ENCODE data around the gene PTX4.

PTX4 gene

DNA sequence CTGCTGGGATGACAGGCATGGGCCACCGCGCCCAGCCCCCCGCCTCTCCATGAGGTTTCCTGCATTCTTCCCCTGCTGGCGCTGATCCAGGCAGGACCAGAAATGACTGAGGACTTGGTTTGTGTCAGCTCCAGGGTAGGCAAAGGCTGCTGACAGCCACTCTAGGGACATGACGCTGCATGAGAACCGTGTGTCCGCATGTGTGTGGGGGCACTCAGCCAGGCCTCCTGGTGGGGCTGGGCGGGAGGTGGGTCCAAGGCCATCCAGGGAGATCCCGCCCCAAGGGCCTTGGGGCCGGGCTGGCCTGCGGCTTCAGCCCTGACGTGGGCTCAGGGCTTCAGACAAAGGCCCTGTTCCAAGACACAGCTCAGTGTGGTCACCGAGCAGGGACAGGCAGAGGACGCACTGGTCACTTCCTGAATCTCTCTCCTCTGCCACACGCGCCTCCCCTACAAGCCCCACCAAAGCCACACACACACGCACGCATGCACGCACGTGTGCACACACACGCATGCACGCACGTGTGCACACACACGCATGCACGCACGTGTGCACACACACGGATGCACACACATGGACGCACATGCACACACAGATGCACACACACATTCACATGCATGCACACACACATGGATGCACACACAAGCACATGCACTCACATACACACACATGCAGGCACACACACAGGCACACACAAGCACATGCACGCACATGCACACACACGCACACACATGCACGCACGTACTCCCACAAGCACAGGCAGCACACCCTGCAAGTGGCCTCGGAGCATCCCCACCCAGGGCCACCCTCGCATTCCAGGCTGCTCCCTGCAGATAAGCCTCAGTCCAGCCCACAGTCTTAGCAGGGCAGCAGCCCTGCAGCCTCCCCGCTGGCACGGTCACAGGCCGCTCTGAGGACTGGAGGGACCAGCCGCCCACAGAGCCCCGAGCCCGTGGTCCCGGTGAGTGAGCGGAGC, 39.4 kb upstream of the PTX4 start:
- TF ChIP-seq YY1 (IDR thresholded peaks at IDR 0.05; ENCODE audit: low read depth) (no peak), FOXM1 (IDR thresholded peaks at IDR 0.05; ENCODE audit: borderline replicate concordance, low read depth) (no peak), ZBTB7A (IDR thresholded peaks at IDR 0.05; ENCODE audit: low read depth) (no peak), TCF12 (IDR thresholded peaks at IDR 0.05; ENCODE audit: low read depth) (no peak), CEBPB (IDR thresholded peaks at IDR 0.05) (no peak), MAX (IDR thresholded peaks at IDR 0.05) (no peak), TEAD4 (IDR thresholded peaks at IDR 0.05) (no peak), NFIC (IDR thresholded peaks at IDR 0.05) (no peak), CREB1 (IDR thresholded peaks at IDR 0.05; ENCODE audit: low read depth) (no peak), RAD21 (IDR thresholded peaks at IDR 0.05; ENCODE audit: low read depth) (no peak), TAF1 (IDR thresholded peaks at IDR 0.05; ENCODE audit: low read depth) (no peak), EP300 (IDR thresholded peaks at IDR 0.05; ENCODE audit: borderline replicate concordance) (no peak)

GRCh38 chr16:1526608-1527555, 38.1 kb upstream of the PTX4 start:
- TF ChIP-seq FOXM1 (IDR thresholded peaks at IDR 0.05; ENCODE audit: borderline replicate concordance, low read depth) (no peak), REST (IDR thresholded peaks at IDR 0.05; ENCODE audit: low read depth) (no peak), TAF1 (IDR thresholded peaks at IDR 0.05; ENCODE audit: low read depth) (no peak)

- no peak for TF ChIP-seq EGR1 (IDR thresholded peaks at IDR 0.05)
- no peak for TF ChIP-seq CREB1 (IDR thresholded peaks at IDR 0.05; ENCODE audit: low read depth)
- no peak for TF ChIP-seq RAD21 (IDR thresholded peaks at IDR 0.05; ENCODE audit: low read depth)
- no peak for TF ChIP-seq NFIC (IDR thresholded peaks at IDR 0.05)
- TF ChIP-seq MAX (IDR thresholded peaks at IDR 0.05): no peak
- TF ChIP-seq CEBPB (IDR thresholded peaks at IDR 0.05): no peak
- no peak for TF ChIP-seq YY1 (IDR thresholded peaks at IDR 0.05; ENCODE audit: low read depth)
- no peak for TF ChIP-seq EP300 (IDR thresholded peaks at IDR 0.05; ENCODE audit: borderline replicate concordance)
- TF ChIP-seq REST (IDR thresholded peaks at IDR 0.05; ENCODE audit: low read depth): no peak
- no peak for TF ChIP-seq FOXM1 (IDR thresholded peaks at IDR 0.05; ENCODE audit: borderline replicate concordance, low read depth)
- TF ChIP-seq ZBTB7A (IDR thresholded peaks at IDR 0.05; ENCODE audit: low read depth): no peak
- no peak for TF ChIP-seq TCF12 (IDR thresholded peaks at IDR 0.05; ENCODE audit: low read depth)
- TF ChIP-seq TAF1 (IDR thresholded peaks at IDR 0.05; ENCODE audit: low read depth): no peak
- no peak for TF ChIP-seq USF1 (IDR thresholded peaks at IDR 0.05)
Measured at GRCh38 chr16:1525871-1526607, 37.3 kb upstream of the PTX4 start.

DNA sequence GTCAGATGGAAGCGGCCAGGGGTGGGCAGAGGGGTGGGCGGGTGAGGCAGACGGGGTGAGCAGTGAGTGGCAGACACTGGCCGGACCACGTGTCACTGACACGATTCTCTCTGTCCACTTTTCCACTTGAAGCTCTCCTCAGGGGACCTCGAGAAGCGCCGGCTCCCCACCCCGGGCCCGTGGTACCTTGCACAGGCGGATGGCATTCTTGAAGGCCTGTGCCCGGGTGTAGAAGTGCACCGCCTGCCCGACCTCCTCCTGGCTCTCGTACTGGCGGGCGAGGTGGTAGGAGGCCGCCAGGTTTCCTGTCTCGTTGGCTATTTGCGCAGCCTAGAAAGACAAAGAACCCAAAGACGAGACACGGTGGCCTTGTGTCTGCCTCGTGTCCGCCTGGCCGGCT, 35.6 kb upstream of the PTX4 start:
- TF ChIP-seq RAD21 (IDR thresholded peaks at IDR 0.05; ENCODE audit: low read depth) (no peak), NFIC (IDR thresholded peaks at IDR 0.05) (no peak), CEBPB (IDR thresholded peaks at IDR 0.05) (no peak), MAX (IDR thresholded peaks at IDR 0.05) (no peak), FOXM1 (IDR thresholded peaks at IDR 0.05; ENCODE audit: borderline replicate concordance, low read depth) (no peak), USF1 (IDR thresholded peaks at IDR 0.05) (no peak)
